HCT116 (cell line): ENCODE data around the gene TAGLN3. TPM values are rescaled to one million over a fixed set of nuclear protein-coding genes. Genes with fewer than 3 reads are reported as not detected.

ENCODE experiments used
- ATAC-seq: fragments of 200-7000 bp; cut with Tn5 transposase; 2 replicates; pipeline ENCODE4 v1.9.1; 2020; ENCODE audit warnings: mild to moderate bottlenecking, moderate library complexity
- BruUV-seq: library from RNA; stranded (reverse); fragments of 400-500 nt; replicated peaks from 2 replicates; lab custom pipeline; 2021; lab: Mats Ljungman, UMichigan
- CTCF ChIA-PET: fragments of 300-600 bp; sonication (Branson Sonifier 250); formaldehyde crosslinking; loops from one replicate; lab custom pipeline; 2021; ENCODE audit warnings: antibody characterized with exemption; lab: Charles Lee
- POLR2A ChIA-PET: fragments of 300-600, 350-600 bp; sonication (Branson Sonifier 250); formaldehyde crosslinking; loops from one replicate; lab custom pipeline; 2021; ENCODE audit warnings: antibody characterized with exemption; lab: Charles Lee
- RAD21 ChIA-PET, 2 experiments: fragments of 300-600 bp; sonication (Branson Sonifier 250); formaldehyde crosslinking; loops; one replicate each; lab custom pipeline; 2023; ENCODE audit warnings: low total read pairs in 2 of 2; ENCODE audit not compliant: uncharacterized antibody in 2 of 2, unreplicated experiment in 2 of 2, low non-redundant PET in 1 of 2; lab: Charles Lee
- DNase-seq: peaks from one replicate; pipeline ENCODE4 v3.0.0-alpha.2; 2010; ENCODE audit warnings: low read depth, low spot score
- H2AFZ ChIP-seq: fragments of 200-600 bp; shearing (Covaris generic), sonication (generic); 2 replicates; pipeline ENCODE4 v1.6.1; 2017; ENCODE audit warnings: low read depth, mixed run types, mixed read lengths, antibody characterized with exemption, low read length; ENCODE audit not compliant: poor library complexity, severe bottlenecking
- H3K27ac ChIP-seq: 2 replicates; pipeline ENCODE4 v1.5.1; 2012; ENCODE audit warnings: low read depth, low read length
- H3K27me3 ChIP-seq: fragments of 200-600 bp; sonication (generic); 2 replicates; pipeline ENCODE4 v1.6.1; 2016; ENCODE audit warnings: mixed run types, low read length, mixed read lengths; ENCODE audit not compliant: insufficient read depth
- H3K36me3 ChIP-seq, 2 experiments: fragments of 200-500 bp in 1 of 2; fragments of 200-600 bp in 1 of 2; sonication (Bioruptor generic) in 1 of 2; sonication (generic) in 1 of 2; 2 replicates each; pipeline versions ENCODE4 v1.5.1 to v1.6.1; 2014 to 2016; ENCODE audit warnings: low read length in 2 of 2, inconsistent platforms in 1 of 2, mixed read lengths in 1 of 2, mixed run types in 1 of 2; ENCODE audit not compliant: insufficient read depth in 2 of 2, control insufficient read depth in 1 of 2
- H3K4me1 ChIP-seq, 2 experiments: fragments of 200-600 bp in 1 of 2; sonication (generic) in 1 of 2; 2 replicates each; pipeline versions ENCODE4 v1.5.1 to v1.6.1; 2012 to 2017; ENCODE audit warnings: low read length in 2 of 2, inconsistent platforms in 1 of 2, mild to moderate bottlenecking in 1 of 2, mixed read lengths in 1 of 2, mixed run types in 1 of 2, moderate library complexity in 1 of 2; ENCODE audit not compliant: insufficient read depth in 2 of 2, control insufficient read depth in 1 of 2
- H3K4me2 ChIP-seq: fragments of 200-600 bp; sonication (generic); 2 replicates; pipeline ENCODE4 v1.6.1; 2017; ENCODE audit warnings: mixed run types, low read length, mixed read lengths
- H3K4me3 ChIP-seq, 2 experiments: fragments of 200-600 bp in 1 of 2; sonication (generic) in 1 of 2; replicated peaks in 1 of 2; 2 replicates each; pipeline ENCODE4 v1.5.1; 2011 to 2016; ENCODE audit warnings: low read length in 2 of 2, control low read depth in 1 of 2, low read depth in 1 of 2, mild to moderate bottlenecking in 1 of 2, mixed read lengths in 1 of 2, mixed run types in 1 of 2
- H3K79me2 ChIP-seq: fragments of 200-600 bp; sonication (generic); 2 replicates; pipeline ENCODE4 v1.6.1; 2017; ENCODE audit warnings: mild to moderate bottlenecking, mixed run types, low read length, moderate library complexity, mixed read lengths; ENCODE audit not compliant: insufficient read depth
- H3K9ac ChIP-seq: fragments of 200-600 bp; sonication (generic); 2 replicates; pipeline ENCODE4 v1.6.1; 2016; ENCODE audit warnings: low read length, mixed read lengths
- H3K9me2 ChIP-seq: fragments of 200-600 bp; sonication (generic), shearing (Covaris generic); 2 replicates; pipeline ENCODE4 v1.6.1; 2017; ENCODE audit warnings: mixed run types, mild to moderate bottlenecking, moderate library complexity; ENCODE audit not compliant: insufficient read depth
- H3K9me3 ChIP-seq, 2 experiments: fragments of 200-500 bp in 1 of 2; fragments of 200-600 bp in 1 of 2; sonication (Bioruptor generic) in 1 of 2; sonication (generic) in 1 of 2; 2 replicates each; pipeline ENCODE4 v1.6.1; 2014 to 2017; ENCODE audit warnings: low read length in 2 of 2, mixed read lengths in 2 of 2, inconsistent platforms in 1 of 2, low read depth in 1 of 2, mild to moderate bottlenecking in 1 of 2, mixed run types in 1 of 2, moderate library complexity in 1 of 2; ENCODE audit not compliant: control insufficient read depth in 1 of 2, insufficient read depth in 1 of 2
- H4K20me1 ChIP-seq: fragments of 200-600 bp; sonication (generic), shearing (Covaris generic); 2 replicates; pipeline ENCODE4 v1.6.1; 2017; ENCODE audit warnings: mixed run types, mild to moderate bottlenecking, moderate library complexity; ENCODE audit not compliant: insufficient read depth
- ATF3 ChIP-seq: IDR thresholded peaks from 2 replicates; pipeline ENCODE4 v1.6.1; 2012
- CBX3 ChIP-seq: IDR thresholded peaks from 2 replicates; pipeline ENCODE4 v1.6.1; 2012; ENCODE audit warnings: low read depth
- CEBPB ChIP-seq: IDR thresholded peaks from 2 replicates; pipeline ENCODE4 v1.6.1; 2012; ENCODE audit warnings: low read depth
- EGR1 ChIP-seq: IDR thresholded peaks from 2 replicates; pipeline ENCODE4 v1.6.1; 2012; ENCODE audit warnings: low read depth
- ELF1 ChIP-seq: IDR thresholded peaks from 2 replicates; pipeline ENCODE4 v1.6.1; 2012; ENCODE audit warnings: low read depth, borderline replicate concordance
- EZH2 ChIP-seq: fragments of 200-600 bp; sonication (generic); IDR thresholded peaks from 2 replicates; pipeline ENCODE4 v1.6.1; 2017; ENCODE audit warnings: antibody characterized with exemption, mixed run types
- EZH2phosphoT487 ChIP-seq: fragments of 200-600 bp; IDR thresholded peaks from 2 replicates; pipeline ENCODE4 v1.6.1; 2018; ENCODE audit warnings: antibody characterized with exemption, borderline replicate concordance
- FOSL1 ChIP-seq: IDR thresholded peaks from 2 replicates; pipeline ENCODE4 v1.6.1; 2012; ENCODE audit warnings: low read depth
- JUND ChIP-seq: IDR thresholded peaks from 2 replicates; pipeline ENCODE4 v1.6.1; 2012
- MAX ChIP-seq: IDR thresholded peaks from 2 replicates; pipeline ENCODE4 v1.6.1; 2012
- POLR2A ChIP-seq: IDR thresholded peaks from 2 replicates; pipeline ENCODE4 v1.7.0; 2011; ENCODE audit warnings: borderline replicate concordance; ENCODE audit not compliant: insufficient read depth, insufficient read length; ENCODE audit errors: extremely low read depth
- POLR2AphosphoS5 ChIP-seq: IDR thresholded peaks from 2 replicates; pipeline ENCODE4 v1.6.1; 2011; ENCODE audit warnings: mild to moderate bottlenecking, low read depth, low read length, moderate library complexity
- RAD21 ChIP-seq: IDR thresholded peaks from 2 replicates; pipeline ENCODE4 v1.6.1; 2012; ENCODE audit warnings: low read depth, mild to moderate bottlenecking
- REST ChIP-seq: IDR thresholded peaks from 2 replicates; pipeline ENCODE4 v1.6.1; 2012; ENCODE audit warnings: low read depth
- SIN3A ChIP-seq: IDR thresholded peaks from 2 replicates; pipeline ENCODE4 v1.6.1; 2012; ENCODE audit warnings: low read depth
- SP1 ChIP-seq: IDR thresholded peaks from 2 replicates; pipeline ENCODE4 v1.6.1; 2012; ENCODE audit warnings: low read depth
- SRF ChIP-seq: IDR thresholded peaks from 2 replicates; pipeline ENCODE4 v1.6.1; 2012; ENCODE audit warnings: low read depth
- TCF7L2 ChIP-seq: IDR thresholded peaks from 2 replicates; pipeline ENCODE4 v1.7.0; 2011; ENCODE audit warnings: borderline replicate concordance, inconsistent platforms; ENCODE audit not compliant: insufficient read depth, insufficient read length; ENCODE audit errors: extremely low read depth
- YY1 ChIP-seq: IDR thresholded peaks from 2 replicates; pipeline ENCODE4 v1.6.1; 2011; ENCODE audit warnings: low read length, low read depth, moderate library complexity, mild to moderate bottlenecking; ENCODE audit not compliant: insufficient replicate concordance; ENCODE audit errors: extremely low read depth
- ZBTB33 ChIP-seq: IDR thresholded peaks from 2 replicates; pipeline ENCODE4 v1.6.1; 2011; ENCODE audit warnings: mild to moderate bottlenecking, low read length, moderate library complexity; ENCODE audit not compliant: insufficient replicate concordance; ENCODE audit errors: extremely low read depth
- ZFX ChIP-seq: fragments of 450-650 bp; IDR thresholded peaks from 2 replicates; pipeline ENCODE4 v1.6.1; 2017
- ZNF274 ChIP-seq: fragments of 200-500 bp; sonication (Bioruptor generic); IDR thresholded peaks from 2 replicates; pipeline ENCODE4 v1.6.1; 2014; ENCODE audit warnings: mild to moderate bottlenecking, low read depth, low read length, inconsistent platforms
- intact Hi-C: fragments of 100-400 bp; cut with micrococcal nuclease; formaldehyde crosslinking; loops from 2 replicates; pipeline ENCODE4 v1.10.0; 2022
- total RNA-seq: library from RNA; stranded (reverse); gene quantifications from one replicate; pipeline ENCODE4 v1.2.1, GENCODE V29; 2021; ENCODE audit not compliant: unreplicated experiment

The TAGLN3 gene
- total RNA-seq, 1 experiment from 2014 or later, result 0.64 TPM

- Histone ChIP-seq H3K9me2 (no peaks in the 10 kb centered on the region), H3K27me3 (no peaks in the 10 kb centered on the region), H3K4me3 (no peak overlapping the region), H3K9me3 (no peaks in the 10 kb centered on the region), H3K36me3 (peaks cover 6 to 27% of the 10 kb centered on the region in 2 experiments; a peak in 2 of 4 replicates), H4K20me1 (no peaks in the 10 kb centered on the region), H3K4me2 (peak overlapping the region; percentile 37), H2AFZ (no peak overlapping the region), H3K4me1 (peaks cover 54 to 69% of the 10 kb centered on the region in 2 experiments), H3K9ac (peak overlapping the region; percentile 31), H3K27ac (peak overlapping the region; percentile 85), H3K79me2 (peaks cover 3% of the 10 kb centered on the region; the same call in 1 of the 2 replicates)
- ChIA-PET RAD21 (no interaction called here), POLR2A (interaction anchor here (1.7 kb wide), 1 partner anchor 15 kb away, joined by 17 read pairs; the partner anchor contains the start of gene ABHD10), CTCF (interaction anchor here (1.3 to 2.6 kb wide), 3 partner anchors 15 to 80 kb away, joined by 4 to 7 read pairs (median 6); partner anchors contain the start of gene ABHD10)
- DNase-seq, result peak; percentile 62
- peak; percentile 37 for ATAC-seq
- intact Hi-C loops, result no loop called here
- BruUV-seq, result no TSS peak
- TF ChIP-seq SRF (peak; percentile 58), JUND (peak; percentile 88), FOSL1 (peak; percentile 92), POLR2AphosphoS5 (no peak), EGR1 (peak; percentile 2; the same call in 1 of the 2 replicates), SP1 (peak; percentile 93), ATF3 (peak; percentile 42; the same call in 1 of the 2 replicates), EZH2phosphoT487 (no peak), ZNF274 (no peak), CBX3 (peak; percentile 71; the same call in 1 of the 2 replicates), ELF1 (no peak), YY1 (no peak), MAX (peak; percentile 71; the same call in 1 of the 2 replicates), ZBTB33 (no peak), RAD21 (peak; percentile 38), SIN3A (peak; percentile 67; the same call in 1 of the 2 replicates), REST (no peak), POLR2A (no peak), CEBPB (peak; percentile 93), TCF7L2 (no peak), EZH2 (no peak), ZFX (no peak)
These were observed 35.3 kb upstream of the TAGLN3 start for GRCh38 chr3:111963424-111963823.
